OCI-LY1 (cell line): ENCODE measurements around the gene MAP3K1.

Experiments used
- H2AFZ ChIP-seq: fragments of 200-600 bp; sonication (generic), shearing (Covaris generic); 2 replicates; pipeline ENCODE4 v1.6.0; 2014; ENCODE audit warnings: antibody characterized with exemption, mild to moderate bottlenecking, low read length
- H3F3A ChIP-seq: fragments of 200-600 bp; sonication (generic), shearing (Covaris generic); 2 replicates; pipeline ENCODE4 v1.6.0; 2014; ENCODE audit warnings: mild to moderate bottlenecking, antibody characterized with exemption, low read length, moderate library complexity; ENCODE audit not compliant: insufficient read depth
- H3K27ac ChIP-seq: fragments of 200-600 bp; sonication (generic); 2 replicates; pipeline ENCODE4 v1.5.1; 2014; ENCODE audit warnings: low read length, mixed run types, mild to moderate bottlenecking, low read depth; ENCODE audit not compliant: poor library complexity, severe bottlenecking
- H3K27me3 ChIP-seq: fragments of 200-600 bp; sonication (generic); 2 replicates; pipeline ENCODE4 v1.6.0; 2014; ENCODE audit warnings: antibody characterized with exemption, mild to moderate bottlenecking, low read length, moderate library complexity; ENCODE audit not compliant: insufficient read depth
- H3K36me3 ChIP-seq: fragments of 200-600 bp; sonication (generic); 2 replicates; pipeline ENCODE4 v1.6.1; 2014; ENCODE audit warnings: mild to moderate bottlenecking, antibody characterized with exemption, low read length, moderate library complexity, mixed read lengths; ENCODE audit not compliant: insufficient read depth
- H3K4me1 ChIP-seq: fragments of 200-600 bp; sonication (generic); 2 replicates; pipeline ENCODE4 v1.5.1; 2014; ENCODE audit warnings: mild to moderate bottlenecking, low read length, moderate library complexity; ENCODE audit not compliant: insufficient read depth, severe bottlenecking
- H3K4me2 ChIP-seq: fragments of 200-600 bp; sonication (generic), shearing (Covaris generic); 2 replicates; pipeline ENCODE4 v1.6.1; 2014; ENCODE audit warnings: low read length
- H3K4me3 ChIP-seq: fragments of 200-600 bp; sonication (generic); 2 replicates; pipeline ENCODE4 v1.5.1; 2014; ENCODE audit warnings: low read length, low read depth, mild to moderate bottlenecking, mixed read lengths; ENCODE audit not compliant: poor library complexity, severe bottlenecking
- H3K79me2 ChIP-seq: fragments of 200-600 bp; shearing (Covaris generic); 2 replicates; pipeline ENCODE4 v1.6.1; 2016; ENCODE audit warnings: mixed run types, low read length, mixed read lengths; ENCODE audit not compliant: insufficient read depth
- H3K9ac ChIP-seq: fragments of 200-600 bp; sonication (generic), shearing (Covaris generic); 2 replicates; pipeline ENCODE4 v1.6.1; 2014; ENCODE audit warnings: mild to moderate bottlenecking, low read length, mixed read lengths
- H3K9me2 ChIP-seq: fragments of 200-600 bp; sonication (generic), shearing (Covaris generic); 2 replicates; pipeline ENCODE4 v1.6.1; 2014; ENCODE audit warnings: low read depth, mild to moderate bottlenecking, low read length, mixed read lengths
- H3K9me3 ChIP-seq: fragments of 200-600 bp; shearing (Covaris generic); 2 replicates; pipeline ENCODE4 v1.6.1; 2014; ENCODE audit warnings: low read length, mixed read lengths
- H4K20me1 ChIP-seq: fragments of 200-600 bp; sonication (generic), shearing (Covaris generic); 2 replicates; pipeline ENCODE4 v1.6.0; 2016; ENCODE audit warnings: mild to moderate bottlenecking, low read length; ENCODE audit not compliant: insufficient read depth
- CTCF ChIP-seq: fragments of 200-600 bp; sonication (generic), shearing (Covaris generic); IDR thresholded peaks from 2 replicates; pipeline ENCODE4 v1.5.1; 2017; ENCODE audit warnings: mild to moderate bottlenecking, antibody characterized with exemption, low read length, moderate library complexity, mixed read lengths
- EZH2 ChIP-seq: fragments of 200-600 bp; sonication (generic), shearing (Covaris generic); IDR thresholded peaks from 2 replicates; pipeline ENCODE4 v1.8.0; 2017; ENCODE audit warnings: borderline replicate concordance, mixed run types, mild to moderate bottlenecking, antibody characterized with exemption, low read length, moderate library complexity, mixed read lengths

Gene MAP3K1

DNA sequence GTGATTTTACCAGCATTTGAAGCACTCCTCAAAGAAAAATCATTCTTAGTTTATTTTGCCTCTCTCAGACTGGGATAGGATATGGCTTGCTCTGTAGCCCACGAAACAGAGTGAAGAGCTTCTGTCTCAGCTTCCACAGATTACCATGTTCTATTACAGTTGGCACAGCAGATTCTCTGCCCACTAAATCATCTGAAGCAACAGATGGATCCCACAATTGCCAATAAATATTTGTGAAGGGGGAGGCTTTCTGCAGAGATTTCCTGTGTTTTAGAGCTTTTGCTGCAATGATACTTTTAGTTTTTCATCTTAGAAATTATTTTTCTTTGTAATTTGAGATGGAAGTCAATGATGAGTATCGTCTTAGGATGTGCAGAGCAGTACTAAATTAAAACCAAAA lies 12.3 kb upstream of the MAP3K1 start:
- H3K27ac ChIP-seq: no peak overlapping the region
- no peaks in the 10 kb centered on the region for H3K27me3 ChIP-seq
- no peaks in the 10 kb centered on the region for H3K9me3 ChIP-seq
- H3F3A ChIP-seq: no peaks in the 10 kb centered on the region
- H3K9me2 ChIP-seq: no peaks in the 10 kb centered on the region
- no peak overlapping the region for H3K4me3 ChIP-seq
- H4K20me1 ChIP-seq: no peaks in the 10 kb centered on the region
- H3K9ac ChIP-seq: no peak overlapping the region
- no peaks in the 10 kb centered on the region for H3K36me3 ChIP-seq
- no peaks in the 10 kb centered on the region for H3K79me2 ChIP-seq
- no peaks in the 10 kb centered on the region for H3K4me1 ChIP-seq
- H2AFZ ChIP-seq: no peak overlapping the region
- TF ChIP-seq EZH2 (no peak), CTCF (no peak)
- no peak overlapping the region for H3K4me2 ChIP-seq

DNA sequence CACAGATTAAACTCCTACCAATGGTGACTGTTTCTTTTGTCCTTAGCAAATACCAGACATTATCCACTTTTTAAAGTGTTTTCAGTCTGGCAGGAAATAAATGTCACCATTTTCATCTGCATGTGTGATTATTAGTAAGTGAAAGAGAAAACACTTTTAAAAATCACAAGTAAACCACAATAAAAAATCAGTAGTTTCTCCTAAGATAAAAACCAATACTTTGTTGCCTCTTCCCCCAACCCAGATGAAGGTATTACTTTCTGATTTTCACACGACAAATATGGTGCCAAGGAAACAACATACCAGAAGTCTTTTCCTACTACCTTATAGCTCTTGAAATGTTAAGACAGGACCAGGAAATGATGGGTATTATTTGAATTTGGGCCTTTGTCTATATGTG lies 11.5 kb upstream of the MAP3K1 start:
- no peaks in the 10 kb centered on the region for H3K27me3 ChIP-seq
- H4K20me1 ChIP-seq: no peaks in the 10 kb centered on the region
- no peaks in the 10 kb centered on the region for H3K36me3 ChIP-seq
- no peak overlapping the region for H2AFZ ChIP-seq
- H3K27ac ChIP-seq: no peak overlapping the region
- no peaks in the 10 kb centered on the region for H3K4me1 ChIP-seq
- H3F3A ChIP-seq: no peaks in the 10 kb centered on the region
- no peak overlapping the region for H3K4me3 ChIP-seq
- no peaks in the 10 kb centered on the region for H3K79me2 ChIP-seq
- H3K9ac ChIP-seq: no peak overlapping the region
- H3K9me2 ChIP-seq: no peaks in the 10 kb centered on the region
- H3K9me3 ChIP-seq: no peaks in the 10 kb centered on the region
- TF ChIP-seq CTCF (no peak), EZH2 (no peak)
- H3K4me2 ChIP-seq: no peak overlapping the region

- TF ChIP-seq CTCF: no peak
- no peak for TF ChIP-seq EZH2
- no peak overlapping the region for H2AFZ ChIP-seq
- no peaks in the 10 kb centered on the region for H3K36me3 ChIP-seq
Observed at GRCh38 chr5:56807679-56808078, 7.7 kb upstream of the MAP3K1 start.

More at GRCh38 chr5:56807679-56808078, 7.7 kb upstream of the MAP3K1 start:
- no peak overlapping the region for H3K4me3 ChIP-seq
- H3K4me2 ChIP-seq: no peak overlapping the region
- peaks cover 15% of the 10 kb centered on the region for H3K4me1 ChIP-seq
- no peaks in the 10 kb centered on the region for H3K79me2 ChIP-seq
- H3F3A ChIP-seq: no peaks in the 10 kb centered on the region
- no peak overlapping the region for H3K27ac ChIP-seq
- no peak overlapping the region for H3K9ac ChIP-seq
- no peaks in the 10 kb centered on the region for H3K9me2 ChIP-seq
- H3K9me3 ChIP-seq: no peaks in the 10 kb centered on the region
- no peaks in the 10 kb centered on the region for H3K27me3 ChIP-seq
- H4K20me1 ChIP-seq: no peaks in the 10 kb centered on the region
